Common myeloid progenitor, CD34-positive (primary cell): ENCODE data around the gene FAM170A. TPM values are rescaled to one million over a fixed set of nuclear protein-coding genes. Genes with fewer than 3 reads are reported as not detected.

Experiments
- CTCF ChIA-PET: fragments of 350-600 bp; sonication (Branson Sonifier 250); formaldehyde crosslinking; loops from one replicate; lab custom pipeline; 2021; ENCODE audit warnings: antibody characterized with exemption; lab: Charles Lee
- POLR2A ChIA-PET: fragments of 350-600 bp; sonication (Branson Sonifier 250); formaldehyde crosslinking; loops from one replicate; lab custom pipeline; 2021; ENCODE audit warnings: antibody characterized with exemption; lab: Charles Lee
- DNase-seq, 3 donors: peaks; one replicate each; pipeline versions ENCODE4 v3.0.0 to v3.0.0-alpha.2; 2013
- H3K27ac ChIP-seq, 2 experiments: 1 replicate in 1 of 2; 2 replicates in 1 of 2; pipeline ENCODE4 v1.7.0; 2013; ENCODE audit warnings: inconsistent platforms in 2 of 2, low read length in 2 of 2, mild to moderate bottlenecking in 2 of 2, low read depth in 1 of 2, moderate library complexity in 1 of 2; ENCODE audit not compliant: severe bottlenecking in 2 of 2, insufficient read depth in 1 of 2, poor library complexity in 1 of 2
- H3K27me3 ChIP-seq, 5 experiments: replicated peaks in 2 of 5; 1 replicate in 3 of 5; 2 replicates in 2 of 5; pipeline versions ENCODE4 v1.6.1 to v1.7.0; 2013; ENCODE audit warnings: low read length in 4 of 5, mild to moderate bottlenecking in 2 of 5, moderate library complexity in 2 of 5, inconsistent platforms in 1 of 5; ENCODE audit not compliant: insufficient read depth in 5 of 5, control insufficient read depth in 4 of 5
- H3K36me3 ChIP-seq, 4 experiments: 1 replicate in 2 of 4; 2 replicates in 2 of 4; pipeline versions ENCODE4 v1.6.1 to v1.7.0; 2013; ENCODE audit warnings: low read length in 3 of 4, control low read depth in 1 of 4, mild to moderate bottlenecking in 1 of 4; ENCODE audit not compliant: control insufficient read depth in 4 of 4, insufficient read depth in 4 of 4
- H3K4me1 ChIP-seq, 4 experiments: 1 replicate in 3 of 4; 2 replicates in 1 of 4; pipeline versions ENCODE4 v1.6.1 to v1.7.1; 2013; ENCODE audit warnings: low read length in 3 of 4, mild to moderate bottlenecking in 3 of 4, control low read depth in 1 of 4, inconsistent platforms in 1 of 4, moderate library complexity in 1 of 4; ENCODE audit not compliant: control insufficient read depth in 4 of 4, insufficient read depth in 4 of 4; ENCODE audit errors: control extremely low read depth in 1 of 4
- H3K4me3 ChIP-seq, 7 experiments: 1 replicate in 4 of 7; 2 replicates in 3 of 7; pipeline versions ENCODE4 v1.5.1 to v1.7.0; 2013; ENCODE audit warnings: mild to moderate bottlenecking in 7 of 7, low read length in 6 of 7, moderate library complexity in 6 of 7, inconsistent platforms in 2 of 7, low read depth in 2 of 7, control low read depth in 1 of 7; ENCODE audit not compliant: insufficient read depth in 4 of 7, control insufficient read depth in 1 of 7; ENCODE audit errors: extremely low read depth in 1 of 7
- H3K9me3 ChIP-seq, 5 experiments: 1 replicate in 4 of 5; 2 replicates in 1 of 5; pipeline versions ENCODE4 v1.6.1 to v1.7.1; 2013; ENCODE audit warnings: low read length in 4 of 5, mild to moderate bottlenecking in 2 of 5, inconsistent platforms in 1 of 5, low read depth in 1 of 5, moderate library complexity in 1 of 5; ENCODE audit not compliant: control insufficient read depth in 4 of 5, insufficient read depth in 2 of 5; ENCODE audit errors: control extremely low read depth in 1 of 5
- WGBS: methylation state at CpG from one replicate; pipeline ENCODE4 v1.1.5; 2013; ENCODE audit not compliant: insufficient coverage; 5-methylcytosine and 5-hydroxymethylcytosine counted together
- polyA plus RNA-seq: library from polyadenylated mRNA; unstranded; fragments of 120-200 nt; gene quantifications from one replicate; pipeline ENCODE4 v1.2.1, GENCODE V29; 2013

The FAM170A gene, protein sequence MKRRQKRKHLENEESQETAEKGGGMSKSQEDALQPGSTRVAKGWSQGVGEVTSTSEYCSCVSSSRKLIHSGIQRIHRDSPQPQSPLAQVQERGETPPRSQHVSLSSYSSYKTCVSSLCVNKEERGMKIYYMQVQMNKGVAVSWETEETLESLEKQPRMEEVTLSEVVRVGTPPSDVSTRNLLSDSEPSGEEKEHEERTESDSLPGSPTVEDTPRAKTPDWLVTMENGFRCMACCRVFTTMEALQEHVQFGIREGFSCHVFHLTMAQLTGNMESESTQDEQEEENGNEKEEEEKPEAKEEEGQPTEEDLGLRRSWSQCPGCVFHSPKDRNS
- not detected for polyA plus RNA-seq

- Histone ChIP-seq H3K4me3 (no peak within 1 kb of the TSS), H3K4me1 (no peaks in the 10 kb centered on the region), H3K36me3 (no peaks in the 10 kb centered on the region), H3K9me3 (no peaks in the 10 kb centered on the region), H3K27ac (no peak within 1 kb of the TSS), H3K27me3 (no peaks in the 10 kb centered on the region)
- no peak for DNase-seq
- ChIA-PET POLR2A (no interaction called here), CTCF (no interaction called here)
- WGBS, result 97% methylated on average over 8 of the region's 9 CpGs
Observed at GRCh38 chr5:119629339-119629738, at the start of gene FAM170A. FAM170A (plus strand) TSS chr5:119629558; CDS start chr5:119629769, 211 bp downstream.

DNA sequence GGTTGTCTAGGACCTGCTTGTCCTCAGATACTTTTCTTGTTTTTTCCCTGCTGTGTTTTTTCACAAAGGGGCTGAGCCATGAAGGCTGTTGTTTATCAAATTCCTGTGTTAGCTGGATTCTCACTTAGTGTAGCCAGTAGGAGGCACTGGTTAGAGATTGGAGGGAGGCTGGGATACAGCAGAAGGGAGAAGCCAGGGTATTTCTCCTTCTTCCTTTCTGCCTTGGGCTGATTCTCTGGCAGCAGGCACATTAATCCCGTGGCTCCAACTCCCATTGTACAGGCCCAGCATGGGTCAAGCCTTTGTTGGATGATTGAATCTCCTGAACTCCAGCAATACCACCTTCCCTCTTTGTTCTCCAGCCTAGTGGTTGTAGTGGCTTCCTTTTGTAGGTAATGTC, 46.4 kb upstream of the FAM170A start:
- Histone ChIP-seq H3K9me3 (no peaks in the 10 kb centered on the region), H3K36me3 (no peaks in the 10 kb centered on the region), H3K27me3 (no peaks in the 10 kb centered on the region), H3K27ac (no peak overlapping the region), H3K4me1 (no peaks in the 10 kb centered on the region), H3K4me3 (no peak overlapping the region)
- POLR2A ChIA-PET, result no interaction called here
- CTCF ChIA-PET, result no interaction called here
- no peak for DNase-seq
- no CpG with 5 or more reads among the region's 1 CpG for WGBS

- ChIA-PET CTCF (no interaction called here), POLR2A (no interaction called here)
Observed at GRCh38 chr5:119583684-119584083, 45.7 kb upstream of the FAM170A start.

DNA sequence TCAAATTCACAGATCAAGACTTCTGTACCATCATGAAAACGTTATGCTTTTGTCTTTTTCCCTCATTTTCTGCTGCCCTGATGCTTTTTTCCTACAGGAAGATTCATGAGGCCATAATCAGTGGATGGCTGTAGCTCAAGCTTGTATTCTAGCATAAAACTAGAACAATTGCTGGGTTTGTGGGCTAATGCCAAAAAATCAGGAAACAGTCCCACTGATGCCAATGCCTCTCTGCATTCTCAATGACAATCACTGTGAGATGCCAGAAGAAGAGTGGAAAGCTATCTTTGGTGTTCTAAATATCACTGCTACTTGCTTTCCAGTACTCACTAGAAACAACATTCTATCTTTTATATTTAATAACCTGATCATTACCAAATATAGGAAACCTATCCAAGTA, 33.3 kb upstream of the FAM170A start:
- Histone ChIP-seq H3K27ac (no peak overlapping the region), H3K9me3 (peaks cover 0 to 3% (median 0%) of the 10 kb centered on the region in 5 experiments), H3K27me3 (no peaks in the 10 kb centered on the region), H3K36me3 (no peaks in the 10 kb centered on the region), H3K4me1 (no peaks in the 10 kb centered on the region), H3K4me3 (no peak overlapping the region)
- WGBS, result 83% methylated on average over 1 of the region's 1 CpG
- CTCF ChIA-PET, result no interaction called here
- POLR2A ChIA-PET, result no interaction called here
- DNase-seq, result no peak

More at GRCh38 chr5:119583684-119584083, 45.7 kb upstream of the FAM170A start:
- Histone ChIP-seq H3K27me3 (no peaks in the 10 kb centered on the region), H3K9me3 (no peaks in the 10 kb centered on the region), H3K4me1 (no peaks in the 10 kb centered on the region), H3K27ac (no peak overlapping the region), H3K4me3 (no peak overlapping the region), H3K36me3 (no peaks in the 10 kb centered on the region)
- 87% methylated on average over 2 of the region's 3 CpGs for WGBS
- no peak for DNase-seq

DNA sequence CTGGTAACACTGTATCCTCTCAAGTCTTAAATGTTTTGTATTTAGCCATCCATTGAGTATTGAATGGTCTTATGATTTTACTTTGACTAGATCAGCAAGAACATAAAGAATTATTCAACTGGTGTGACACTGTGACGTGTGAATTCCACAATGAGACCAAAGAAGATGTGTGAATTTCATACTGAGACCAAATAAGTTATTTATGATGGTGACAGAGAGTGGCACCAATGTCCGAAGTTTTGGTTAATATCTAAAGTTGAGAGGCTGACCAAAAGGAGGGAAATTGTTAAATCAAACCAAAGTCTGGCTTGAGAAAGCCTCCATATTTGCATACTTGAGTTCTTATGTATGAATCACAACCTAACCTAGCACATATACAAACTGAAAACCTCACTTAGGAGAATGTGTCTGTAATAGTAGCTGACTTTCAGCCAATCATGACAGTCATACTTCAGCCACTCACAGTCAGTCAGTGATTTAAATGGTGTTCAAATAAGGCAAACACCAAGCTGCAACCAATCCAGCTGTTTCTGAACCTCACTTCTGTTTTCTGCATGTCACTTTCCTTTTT, 31.5 kb upstream of the FAM170A start:
- DNase-seq, result no peak
- no peaks in the 10 kb centered on the region for H3K4me1 ChIP-seq
- H3K9me3 ChIP-seq, result peaks cover 0 to 1% (median 0%) of the 10 kb centered on the region in 5 experiments
- CTCF ChIA-PET, result interaction anchor here (0.6 kb wide), 1 partner anchor 915 kb away, joined by 3 read pairs; no protein-coding TSS in a partner anchor
- no peak overlapping the region for H3K4me3 ChIP-seq
- no peak overlapping the region for H3K27ac ChIP-seq
- no peaks in the 10 kb centered on the region for H3K36me3 ChIP-seq
- POLR2A ChIA-PET, result no interaction called here
- H3K27me3 ChIP-seq, result no peaks in the 10 kb centered on the region
- WGBS, result 91% methylated on average over 2 of the region's 2 CpGs

DNA sequence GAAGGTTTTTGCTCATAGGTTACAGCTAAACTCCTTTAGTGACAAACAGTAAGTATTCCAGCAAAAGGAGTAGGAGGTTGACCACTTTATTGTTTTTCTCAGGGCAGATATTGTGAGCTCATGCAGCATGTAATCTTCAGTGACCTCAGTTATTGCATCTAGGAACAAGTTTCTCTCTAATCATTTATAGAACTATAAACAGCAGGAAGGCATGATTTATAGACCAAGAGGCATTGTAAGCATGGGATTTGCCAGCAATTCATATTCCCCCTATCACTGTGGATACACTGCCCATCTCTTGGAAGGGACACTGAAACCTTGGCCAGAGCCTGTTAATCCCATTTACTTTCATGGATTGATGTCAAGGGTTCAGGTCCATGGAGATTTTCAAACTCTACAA, 15.4 kb upstream of the FAM170A start:
- Histone ChIP-seq H3K4me3 (no peak overlapping the region), H3K36me3 (no peaks in the 10 kb centered on the region), H3K9me3 (no peaks in the 10 kb centered on the region), H3K27ac (no peak overlapping the region), H3K4me1 (no peaks in the 10 kb centered on the region), H3K27me3 (peaks cover 0 to 1% (median 0%) of the 10 kb centered on the region in 5 experiments)
- ChIA-PET CTCF (no interaction called here), POLR2A (no interaction called here)
- DNase-seq, result no peak

GRCh38 chr5:119614838-119615237, 14.5 kb upstream of the FAM170A start:
- Histone ChIP-seq H3K4me3 (no peak overlapping the region), H3K27ac (no peak overlapping the region), H3K36me3 (no peaks in the 10 kb centered on the region), H3K27me3 (peaks cover 0 to 1% (median 0%) of the 10 kb centered on the region in 5 experiments), H3K4me1 (no peaks in the 10 kb centered on the region), H3K9me3 (no peaks in the 10 kb centered on the region)
- 63% methylated on average over 2 of the region's 2 CpGs for WGBS
- DNase-seq, result no peak
- CTCF ChIA-PET, result no interaction called here
- POLR2A ChIA-PET, result no interaction called here
